SK-N-SH (cell line): Measurements from ENCODE around the gene DTNBP1.

Experiments
- CTCF ChIP-seq: fragments of 200-600 bp; sonication (generic); IDR thresholded peaks from 2 replicates; pipeline ENCODE4 v1.6.1; 2017; ENCODE audit warnings: antibody characterized with exemption, mild to moderate bottlenecking, moderate library complexity
- EP300 ChIP-seq, 2 experiments: IDR thresholded peaks; 2 replicates each; pipeline versions ENCODE4 v1.4.0 to v1.6.1; 2012; ENCODE audit warnings: borderline replicate concordance in 1 of 2, low read depth in 1 of 2, low read length in 1 of 2
- EZH2phosphoT487 ChIP-seq: fragments of 200-600 bp; sonication (generic); IDR thresholded peaks from 2 replicates; pipeline ENCODE4 v1.6.1; 2017; ENCODE audit warnings: low read depth, mixed run types, mild to moderate bottlenecking, antibody characterized with exemption, moderate library complexity, borderline replicate concordance
- MEF2A ChIP-seq: IDR thresholded peaks from 2 replicates; pipeline ENCODE4 v1.4.0; 2012; ENCODE audit warnings: low read depth, borderline replicate concordance
- MXI1 ChIP-seq: IDR thresholded peaks from 2 replicates; pipeline ENCODE4 v1.6.1; 2012; ENCODE audit warnings: mild to moderate bottlenecking, low read depth, low read length, improper control_type of control experiment
- NFIC ChIP-seq: IDR thresholded peaks from 2 replicates; pipeline ENCODE4 v1.4.0; 2012; ENCODE audit warnings: borderline replicate concordance
- RAD21 ChIP-seq: IDR thresholded peaks from 2 replicates; pipeline ENCODE4 v1.6.1; 2012; ENCODE audit warnings: mild to moderate bottlenecking, low read length
- RCOR1 ChIP-seq: fragments of 150-350 bp; IDR thresholded peaks from 2 replicates; pipeline ENCODE4 v1.6.1; 2017; ENCODE audit warnings: antibody characterized with exemption, low read length
- RFX5 ChIP-seq: IDR thresholded peaks from 2 replicates; pipeline ENCODE4 v1.6.1; 2012; ENCODE audit warnings: mild to moderate bottlenecking, improper control_type of control experiment, low read length
- SMC3 ChIP-seq: IDR thresholded peaks from 2 replicates; pipeline ENCODE4 v1.6.1; 2012; ENCODE audit warnings: low read depth, low read length, improper control_type of control experiment
- TF ChIP-seq, protein P1 (sequence below): IDR thresholded peaks from 2 replicates; pipeline ENCODE4 v1.6.1; 2012; ENCODE audit warnings: mild to moderate bottlenecking, low read depth, low read length, moderate library complexity
- TF ChIP-seq, protein P2 (sequence below): fragments of 150-350 bp; IDR thresholded peaks from 2 replicates; pipeline ENCODE4 v1.6.1; 2016; ENCODE audit warnings: mild to moderate bottlenecking, low read depth, low read length

- TF ChIP-seq NFIC (no peak), CTCF (no peak), SMC3 (no peak), RCOR1 (no peak), EZH2phosphoT487 (no peak), MEF2A (no peak), MXI1 (no peak), RAD21 (no peak), EP300 (IDR thresholded peaks at IDR 0.05; ENCODE audit: borderline replicate concordance in 1 of 2, low read depth in 1 of 2, low read length in 1 of 2) (no peak), RFX5 (no peak)
- TF ChIP-seq, protein P1, sequence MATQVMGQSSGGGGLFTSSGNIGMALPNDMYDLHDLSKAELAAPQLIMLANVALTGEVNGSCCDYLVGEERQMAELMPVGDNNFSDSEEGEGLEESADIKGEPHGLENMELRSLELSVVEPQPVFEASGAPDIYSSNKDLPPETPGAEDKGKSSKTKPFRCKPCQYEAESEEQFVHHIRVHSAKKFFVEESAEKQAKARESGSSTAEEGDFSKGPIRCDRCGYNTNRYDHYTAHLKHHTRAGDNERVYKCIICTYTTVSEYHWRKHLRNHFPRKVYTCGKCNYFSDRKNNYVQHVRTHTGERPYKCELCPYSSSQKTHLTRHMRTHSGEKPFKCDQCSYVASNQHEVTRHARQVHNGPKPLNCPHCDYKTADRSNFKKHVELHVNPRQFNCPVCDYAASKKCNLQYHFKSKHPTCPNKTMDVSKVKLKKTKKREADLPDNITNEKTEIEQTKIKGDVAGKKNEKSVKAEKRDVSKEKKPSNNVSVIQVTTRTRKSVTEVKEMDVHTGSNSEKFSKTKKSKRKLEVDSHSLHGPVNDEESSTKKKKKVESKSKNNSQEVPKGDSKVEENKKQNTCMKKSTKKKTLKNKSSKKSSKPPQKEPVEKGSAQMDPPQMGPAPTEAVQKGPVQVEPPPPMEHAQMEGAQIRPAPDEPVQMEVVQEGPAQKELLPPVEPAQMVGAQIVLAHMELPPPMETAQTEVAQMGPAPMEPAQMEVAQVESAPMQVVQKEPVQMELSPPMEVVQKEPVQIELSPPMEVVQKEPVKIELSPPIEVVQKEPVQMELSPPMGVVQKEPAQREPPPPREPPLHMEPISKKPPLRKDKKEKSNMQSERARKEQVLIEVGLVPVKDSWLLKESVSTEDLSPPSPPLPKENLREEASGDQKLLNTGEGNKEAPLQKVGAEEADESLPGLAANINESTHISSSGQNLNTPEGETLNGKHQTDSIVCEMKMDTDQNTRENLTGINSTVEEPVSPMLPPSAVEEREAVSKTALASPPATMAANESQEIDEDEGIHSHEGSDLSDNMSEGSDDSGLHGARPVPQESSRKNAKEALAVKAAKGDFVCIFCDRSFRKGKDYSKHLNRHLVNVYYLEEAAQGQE = no peak
- TF ChIP-seq, protein P2, sequence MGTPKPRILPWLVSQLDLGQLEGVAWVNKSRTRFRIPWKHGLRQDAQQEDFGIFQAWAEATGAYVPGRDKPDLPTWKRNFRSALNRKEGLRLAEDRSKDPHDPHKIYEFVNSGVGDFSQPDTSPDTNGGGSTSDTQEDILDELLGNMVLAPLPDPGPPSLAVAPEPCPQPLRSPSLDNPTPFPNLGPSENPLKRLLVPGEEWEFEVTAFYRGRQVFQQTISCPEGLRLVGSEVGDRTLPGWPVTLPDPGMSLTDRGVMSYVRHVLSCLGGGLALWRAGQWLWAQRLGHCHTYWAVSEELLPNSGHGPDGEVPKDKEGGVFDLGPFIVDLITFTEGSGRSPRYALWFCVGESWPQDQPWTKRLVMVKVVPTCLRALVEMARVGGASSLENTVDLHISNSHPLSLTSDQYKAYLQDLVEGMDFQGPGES = no peak
Observed at GRCh38 chr6:15526212-15526701, 136.6 kb downstream of the DTNBP1 start.
